ENCODE results near the gene TNFRSF12A. TPM values are rescaled to one million over a fixed set of nuclear protein-coding genes. Genes with fewer than 3 reads are reported as not detected.

The TNFRSF12A gene
- total and polyA plus RNA-seq, 10 of the 15 experiments (the other 5 are each of a cell fraction or from before 2014, with no cell fraction given) = 0.35 to 1.7 (median 1.2) TPM; not detected in 2

DNA sequence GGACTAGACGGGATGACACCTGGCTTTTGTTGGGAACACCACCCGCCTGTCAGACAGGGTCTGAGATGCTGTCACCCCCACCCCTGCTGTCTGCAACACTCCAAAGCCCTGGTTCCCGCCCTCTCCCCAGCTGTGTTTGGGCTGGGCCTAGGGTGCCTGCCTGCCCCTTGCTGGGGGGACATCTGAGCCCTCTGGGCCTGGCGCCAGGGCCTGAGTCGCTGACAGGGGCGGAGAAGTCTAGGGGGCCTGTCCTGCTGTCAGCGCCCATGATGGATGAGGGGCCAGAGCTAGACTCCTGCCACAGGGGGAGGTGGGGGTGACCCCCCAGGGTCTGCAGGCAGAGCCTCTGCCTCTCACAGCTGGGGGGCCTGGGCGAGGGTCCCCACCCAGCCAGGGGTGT lies 32.3 kb upstream of the TNFRSF12A start (continued):
- TF ChIP-seq BHLHE40 (IDR thresholded peaks at IDR 0.05; ENCODE audit: borderline replicate concordance in 1 of 2, low read depth in 2 of 2, low read length in 1 of 2) = no peak

DNA sequence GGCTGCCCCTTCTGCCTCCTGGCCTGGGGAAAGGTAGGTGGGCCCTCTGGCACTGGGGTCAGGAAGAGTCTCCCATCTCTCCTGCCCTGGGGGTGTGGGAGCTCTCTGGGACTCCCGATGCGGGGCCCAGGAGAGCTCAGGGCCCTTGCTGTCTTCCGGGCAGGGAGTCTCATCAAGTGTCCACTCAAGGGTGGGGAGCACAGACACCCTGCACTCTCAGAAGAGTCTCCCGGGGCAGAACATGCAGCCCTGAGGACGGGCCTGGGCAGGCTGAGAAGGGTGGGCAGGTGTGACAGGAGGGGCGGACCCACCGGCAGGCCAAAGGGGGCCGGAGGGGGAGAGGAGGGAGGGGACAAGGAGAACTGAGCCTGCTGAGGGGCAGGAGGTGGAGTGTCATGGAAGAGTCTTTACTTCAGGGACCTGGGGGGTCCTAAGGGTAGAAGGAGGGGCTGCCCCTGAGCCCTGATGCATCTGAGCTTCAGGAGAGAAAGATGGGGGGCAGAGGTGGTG lies 31.5 kb upstream of the TNFRSF12A start:
- SMC1A ChIA-PET (ENCODE audit: uncharacterized antibody, unreplicated experiment) = interaction anchor here (0.9 kb wide), 1 partner anchor 109 kb away, joined by 3 read pairs; no protein-coding TSS in a partner anchor
- no peaks in the 10 kb centered on the region for H3K4me1 ChIP-seq (ENCODE audit: control insufficient read depth, insufficient read depth, low read length)
- H3K4me3 ChIP-seq = no peak overlapping the region
- RAD21 ChIA-PET (ENCODE audit: unreplicated experiment) = no interaction called here
- in situ Hi-C loops (cut with MboI) = no loop called here
- DNase-seq (ENCODE audit: low read depth, low spot score) (no peak), ATAC-seq (no peak), FAIRE-seq (no peak)
- H3K9me3 ChIP-seq (replicated peaks; ENCODE audit: control insufficient read depth, insufficient read depth, low read length) = no peaks in the 10 kb centered on the region
- no peak overlapping the region for H2AFZ ChIP-seq (ENCODE audit: control insufficient read depth, low read depth, low read length)
- POLR2A ChIA-PET = interaction anchor here (1.5 kb wide), 1 partner anchor 39 kb away, joined by 4 read pairs; no protein-coding TSS in a partner anchor
- peaks cover 2 to 4% of the 10 kb centered on the region in 2 experiments; a peak in 2 of 4 replicates for H3K27me3 ChIP-seq (replicated peaks in 1 of 2; ENCODE audit: control insufficient read depth in 2 of 2, insufficient read depth in 2 of 2, low read length in 1 of 2)
- no peaks in the 10 kb centered on the region for H3K79me2 ChIP-seq (ENCODE audit: control insufficient read depth, insufficient read depth, low read length)
- TF ChIP-seq, protein P1, sequence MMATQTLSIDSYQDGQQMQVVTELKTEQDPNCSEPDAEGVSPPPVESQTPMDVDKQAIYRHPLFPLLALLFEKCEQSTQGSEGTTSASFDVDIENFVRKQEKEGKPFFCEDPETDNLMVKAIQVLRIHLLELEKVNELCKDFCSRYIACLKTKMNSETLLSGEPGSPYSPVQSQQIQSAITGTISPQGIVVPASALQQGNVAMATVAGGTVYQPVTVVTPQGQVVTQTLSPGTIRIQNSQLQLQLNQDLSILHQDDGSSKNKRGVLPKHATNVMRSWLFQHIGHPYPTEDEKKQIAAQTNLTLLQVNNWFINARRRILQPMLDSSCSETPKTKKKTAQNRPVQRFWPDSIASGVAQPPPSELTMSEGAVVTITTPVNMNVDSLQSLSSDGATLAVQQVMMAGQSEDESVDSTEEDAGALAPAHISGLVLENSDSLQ (IDR thresholded peaks at IDR 0.05) = no peak
- TF ChIP-seq EZH2 (IDR thresholded peaks at IDR 0.05; ENCODE audit: borderline replicate concordance, control insufficient read depth, low read depth, low read length) = no peak
- no peak for TF ChIP-seq NFYA (IDR thresholded peaks at IDR 0.05; ENCODE audit: borderline replicate concordance, low read depth, low read length)
- TF ChIP-seq CREM (IDR thresholded peaks at IDR 0.05; ENCODE audit: low read depth) = no peak
- H3K36me3 ChIP-seq (ENCODE audit: control insufficient read depth in 2 of 2, insufficient read depth in 2 of 2, low read length in 1 of 2) = no peaks in the 10 kb centered on the region
- no peak overlapping the region for H3K4me2 ChIP-seq (ENCODE audit: control insufficient read depth, insufficient read depth)
- H3K9ac ChIP-seq (ENCODE audit: control insufficient read depth, insufficient read depth, low read length) = no peak overlapping the region
- CTCF ChIA-PET = no interaction called here
- intact Hi-C loops (cut with micrococcal nuclease; ENCODE audit: unreplicated experiment) = no loop called here
- BruUV-seq (replicated peaks) = no TSS peak
- no peak overlapping the region for H3K27ac ChIP-seq (ENCODE audit: control insufficient read depth, insufficient read depth)
- 27% methylated on average over 5 of the region's 8 CpGs for WGBS (ENCODE audit: insufficient coverage, insufficient replicate concordance, low lambda C conversion rate, missing lambda C conversion rate)
- no peaks in the 10 kb centered on the region for H4K20me1 ChIP-seq (ENCODE audit: control insufficient read depth, insufficient read depth)
